ENCODE measurements around the gene NAT10.

NAT10 gene

DNA sequence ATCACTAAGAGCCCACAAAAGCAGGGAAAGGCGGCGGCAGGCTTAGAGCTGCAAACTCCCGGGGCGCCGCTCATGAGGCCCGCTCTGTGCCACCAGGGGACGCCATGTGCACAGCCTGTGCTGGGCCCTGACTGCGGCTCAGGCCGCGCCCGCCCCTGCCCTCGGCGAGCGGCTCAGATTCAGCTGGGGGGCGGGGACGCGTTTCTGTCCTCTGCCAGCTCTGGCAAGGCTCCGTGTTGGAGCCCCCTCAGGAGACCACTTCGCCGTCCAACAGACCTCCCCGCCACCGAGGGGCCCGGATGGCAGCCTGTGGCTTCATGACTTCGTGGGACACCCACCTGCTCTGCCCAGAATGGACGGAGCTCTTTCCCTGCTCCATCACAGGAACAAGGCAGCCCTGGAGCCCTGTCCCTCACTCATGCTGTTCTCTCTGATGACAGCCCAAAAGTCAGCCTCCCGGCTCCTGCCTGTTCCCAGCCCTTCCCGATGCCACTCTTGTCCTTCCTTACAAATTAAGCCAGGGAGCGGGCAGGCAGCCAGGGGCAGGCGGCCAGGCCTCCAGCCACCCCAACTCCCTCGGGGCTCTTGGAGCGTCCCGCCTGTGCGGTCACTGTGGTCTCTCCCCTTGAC lies 69.1 kb downstream of the NAT10 start:
- Histone ChIP-seq H3K27me3 (ENCODE audit: control insufficient read depth, insufficient read depth, low read length) (no peaks in the 10 kb centered on the region), H3K4me3 (ENCODE audit: low read depth, low read length) (no peak overlapping the region), H3K79me2 (no peaks in the 10 kb centered on the region), H2AFZ (peak overlapping the region; percentile 50), H3K27ac (no peak overlapping the region), H3K9me3 (ENCODE audit: control insufficient read depth, low read length) (no peaks in the 10 kb centered on the region), H3K4me2 (ENCODE audit: low read length) (no peak overlapping the region), H3K9ac (no peak overlapping the region), H3K4me1 (no peaks in the 10 kb centered on the region), H3K36me3 (ENCODE audit: control insufficient read depth, insufficient read depth, low read length) (no peaks in the 10 kb centered on the region)
- TF ChIP-seq, protein P1, sequence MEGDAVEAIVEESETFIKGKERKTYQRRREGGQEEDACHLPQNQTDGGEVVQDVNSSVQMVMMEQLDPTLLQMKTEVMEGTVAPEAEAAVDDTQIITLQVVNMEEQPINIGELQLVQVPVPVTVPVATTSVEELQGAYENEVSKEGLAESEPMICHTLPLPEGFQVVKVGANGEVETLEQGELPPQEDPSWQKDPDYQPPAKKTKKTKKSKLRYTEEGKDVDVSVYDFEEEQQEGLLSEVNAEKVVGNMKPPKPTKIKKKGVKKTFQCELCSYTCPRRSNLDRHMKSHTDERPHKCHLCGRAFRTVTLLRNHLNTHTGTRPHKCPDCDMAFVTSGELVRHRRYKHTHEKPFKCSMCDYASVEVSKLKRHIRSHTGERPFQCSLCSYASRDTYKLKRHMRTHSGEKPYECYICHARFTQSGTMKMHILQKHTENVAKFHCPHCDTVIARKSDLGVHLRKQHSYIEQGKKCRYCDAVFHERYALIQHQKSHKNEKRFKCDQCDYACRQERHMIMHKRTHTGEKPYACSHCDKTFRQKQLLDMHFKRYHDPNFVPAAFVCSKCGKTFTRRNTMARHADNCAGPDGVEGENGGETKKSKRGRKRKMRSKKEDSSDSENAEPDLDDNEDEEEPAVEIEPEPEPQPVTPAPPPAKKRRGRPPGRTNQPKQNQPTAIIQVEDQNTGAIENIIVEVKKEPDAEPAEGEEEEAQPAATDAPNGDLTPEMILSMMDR (IDR thresholded peaks at IDR 0.05): peak; percentile 73

DNA sequence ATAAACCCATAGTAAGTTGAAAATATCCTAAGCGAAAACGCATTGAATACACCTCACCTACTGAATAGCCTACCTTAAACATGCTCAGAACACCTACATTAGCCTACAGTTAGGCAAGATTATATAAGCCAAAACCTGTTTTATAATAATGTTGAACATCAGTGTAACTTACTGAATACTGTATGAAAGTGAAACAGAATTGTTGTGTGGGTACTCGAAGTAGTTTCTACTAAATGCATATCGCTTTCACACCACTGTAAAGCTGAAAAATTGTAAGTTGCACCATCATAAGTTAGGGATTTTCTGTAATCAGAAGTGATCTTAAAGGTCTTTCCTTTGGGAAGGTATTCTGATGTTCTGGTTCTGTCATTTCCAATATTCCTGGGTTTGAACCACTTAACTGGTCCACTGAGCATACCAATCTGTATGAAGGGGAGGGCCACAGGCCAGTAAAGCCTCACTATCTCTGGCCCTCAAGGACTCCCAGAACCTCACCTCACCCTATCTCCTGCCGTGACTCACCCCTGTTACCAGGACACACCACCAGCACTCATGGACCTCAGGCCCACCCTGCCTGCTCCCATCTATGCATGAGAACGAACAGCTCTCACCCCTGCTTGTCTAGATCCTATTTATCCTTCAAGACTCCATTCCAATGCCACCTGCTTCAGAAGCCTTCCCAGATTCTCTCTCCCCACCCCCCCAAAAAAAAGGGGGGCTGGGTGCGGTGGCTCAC lies 70.0 kb downstream of the NAT10 start:
- Histone ChIP-seq H3K79me2 (no peaks in the 10 kb centered on the region), H3K9me3 (ENCODE audit: control insufficient read depth, low read length) (no peaks in the 10 kb centered on the region)
- TF ChIP-seq, protein P1 (IDR thresholded peaks at IDR 0.05): no peak

DNA sequence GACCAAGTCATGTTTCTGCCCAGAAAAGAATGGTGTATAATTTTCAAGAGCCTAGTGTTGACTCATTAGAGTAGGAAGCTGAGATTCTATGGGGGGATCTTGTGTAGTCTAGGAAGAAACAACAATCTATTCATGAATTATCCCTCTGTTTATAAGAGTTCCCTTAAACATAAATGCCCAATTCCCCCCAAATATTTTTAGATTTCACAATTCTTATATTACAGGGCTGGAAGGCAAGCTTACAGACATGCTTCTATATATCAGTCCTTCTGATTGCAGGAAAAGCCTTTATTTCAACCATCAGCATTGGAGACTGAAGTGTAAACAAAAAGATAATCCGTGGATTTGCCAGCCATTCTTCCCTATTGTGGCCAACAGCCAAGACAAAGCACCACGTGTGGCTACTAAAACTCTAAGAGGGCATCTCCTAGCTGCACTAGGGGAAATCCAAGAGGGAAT lies 71.4 kb downstream of the NAT10 start:
- H3K4me2 ChIP-seq (ENCODE audit: low read length): no peak overlapping the region
- TF ChIP-seq, protein P1 (IDR thresholded peaks at IDR 0.05): no peak
- no peak overlapping the region for H3K4me3 ChIP-seq (ENCODE audit: low read depth, low read length)
- H3K27me3 ChIP-seq (ENCODE audit: control insufficient read depth, insufficient read depth, low read length): no peaks in the 10 kb centered on the region
- no peak overlapping the region for H3K9ac ChIP-seq
- no peaks in the 10 kb centered on the region for H3K36me3 ChIP-seq (ENCODE audit: control insufficient read depth, insufficient read depth, low read length)
- no peak overlapping the region for H2AFZ ChIP-seq
- no peaks in the 10 kb centered on the region for H3K9me3 ChIP-seq (ENCODE audit: control insufficient read depth, low read length)
- H3K79me2 ChIP-seq: no peaks in the 10 kb centered on the region
- H3K4me1 ChIP-seq: no peaks in the 10 kb centered on the region
- no peak overlapping the region for H3K27ac ChIP-seq

More for the DNA sequence above, 70.0 kb downstream of the NAT10 start:
- Histone ChIP-seq H3K4me1 (no peaks in the 10 kb centered on the region), H3K27me3 (ENCODE audit: control insufficient read depth, insufficient read depth, low read length) (no peaks in the 10 kb centered on the region), H3K9ac (no peak overlapping the region), H3K27ac (no peak overlapping the region), H3K36me3 (ENCODE audit: control insufficient read depth, insufficient read depth, low read length) (no peaks in the 10 kb centered on the region), H3K4me2 (ENCODE audit: low read length) (no peak overlapping the region), H3K4me3 (ENCODE audit: low read depth, low read length) (no peak overlapping the region), H2AFZ (no peak overlapping the region)

DNA sequence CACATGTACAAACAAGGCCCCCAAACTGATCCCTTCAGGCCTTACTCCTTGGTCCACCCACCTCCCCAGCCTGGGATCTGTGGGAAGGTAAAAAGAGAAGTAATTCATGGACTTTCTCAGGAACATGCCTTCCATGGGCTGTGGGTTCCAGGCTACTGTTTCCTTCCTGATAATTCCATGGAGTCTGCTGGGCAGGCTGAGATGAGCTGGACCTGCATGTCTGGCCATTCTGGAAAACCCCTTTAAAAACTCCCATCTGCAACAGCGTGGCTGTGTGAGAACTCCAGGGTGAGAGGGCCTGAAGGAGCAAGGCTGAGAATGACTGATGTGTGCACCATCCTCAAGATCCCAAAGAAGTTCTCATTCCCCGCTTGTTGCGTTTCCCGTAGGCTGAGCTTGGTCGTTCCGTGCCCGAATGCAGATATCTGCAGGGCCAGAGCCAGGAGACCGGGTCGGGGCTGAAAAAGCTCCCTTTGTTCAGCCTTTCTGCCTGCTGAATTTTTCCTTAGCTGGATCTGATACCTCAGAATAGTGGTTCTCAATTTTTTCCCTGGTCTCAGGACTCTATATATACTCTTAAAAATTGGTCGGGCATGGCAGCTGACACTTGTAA lies 72.9 kb downstream of the NAT10 start:
- Histone ChIP-seq H2AFZ (no peak overlapping the region), H3K4me1 (no peaks in the 10 kb centered on the region), H3K4me2 (ENCODE audit: low read length) (no peak overlapping the region), H3K27ac (no peak overlapping the region), H3K9ac (no peak overlapping the region), H3K27me3 (ENCODE audit: control insufficient read depth, insufficient read depth, low read length) (no peaks in the 10 kb centered on the region), H3K9me3 (ENCODE audit: control insufficient read depth, low read length) (no peaks in the 10 kb centered on the region), H3K4me3 (ENCODE audit: low read depth, low read length) (no peak overlapping the region), H3K79me2 (no peaks in the 10 kb centered on the region), H3K36me3 (ENCODE audit: control insufficient read depth, insufficient read depth, low read length) (no peaks in the 10 kb centered on the region)
- TF ChIP-seq, protein P1 (IDR thresholded peaks at IDR 0.05): no peak

Measured in parathyroid adenoma (tissue), 2 donors.